ENCODE data around the gene GNG4. TPM values are rescaled to one million over a fixed set of nuclear protein-coding genes. Genes with fewer than 3 reads are reported as not detected.
A peak's percentile ranks its signal among the peaks of the same experiment; 100 is the strongest.
"Not testable (repeated sequence)": the region's sequence is repeated elsewhere in the genome, so short reads cannot be mapped to it uniquely, and the experiment has no call there.

GNG4 gene
- total RNA-seq, 1 experiment from 2014 or later: 1.3 TPM

GRCh38 chr1:235635938-235636662 is 13.5 kb downstream of the GNG4 start:
- in situ Hi-C loops (cut with HindIII; ENCODE audit: low pct_unique_long_range_greater_than_20kb, low sequenced_read_pairs): no loop called here
- no peak for DNase-seq (ENCODE audit: low read depth)

- in situ Hi-C loops (cut with HindIII; ENCODE audit: low pct_unique_long_range_greater_than_20kb, low sequenced_read_pairs): no loop called here
- peak; percentile 51 for DNase-seq (ENCODE audit: low read depth)
These were observed 16.8 kb downstream of the GNG4 start for GRCh38 chr1:235632506-235633401.

- in situ Hi-C loops (cut with HindIII; ENCODE audit: low pct_unique_long_range_greater_than_20kb, low sequenced_read_pairs): no loop called here
- DNase-seq (ENCODE audit: low read depth): no peak
These were observed 17.8 kb downstream of the GNG4 start for GRCh38 chr1:235631816-235632215.

GRCh38 chr1:235628316-235629005 is 21.1 kb downstream of the GNG4 start:
- in situ Hi-C loops (cut with HindIII; ENCODE audit: low pct_unique_long_range_greater_than_20kb, low sequenced_read_pairs): no loop called here
- no peak for DNase-seq (ENCODE audit: low read depth)

GRCh38 chr1:235625831-235626230 is 23.8 kb downstream of the GNG4 start:
- in situ Hi-C loops (cut with HindIII; ENCODE audit: low pct_unique_long_range_greater_than_20kb, low sequenced_read_pairs): no loop called here
- no peak for DNase-seq (ENCODE audit: low read depth)

GRCh38 chr1:235625340-235625739 is 24.2 kb downstream of the GNG4 start:
- in situ Hi-C loops (cut with HindIII; ENCODE audit: low pct_unique_long_range_greater_than_20kb, low sequenced_read_pairs): no loop called here

GRCh38 chr1:235624721-235625333 is 24.8 kb downstream of the GNG4 start:
- in situ Hi-C loops (cut with HindIII; ENCODE audit: low pct_unique_long_range_greater_than_20kb, low sequenced_read_pairs): no loop called here
- no peak for DNase-seq (ENCODE audit: low read depth)

More at GRCh38 chr1:235625340-235625739, 24.2 kb downstream of the GNG4 start:
- no peak for DNase-seq (ENCODE audit: low read depth)

- in situ Hi-C loops (cut with HindIII; ENCODE audit: low pct_unique_long_range_greater_than_20kb, low sequenced_read_pairs): no loop called here
- DNase-seq (ENCODE audit: low read depth): no peak
These were observed 26.4 kb downstream of the GNG4 start for GRCh38 chr1:235622936-235623779.

- DNase-seq (ENCODE audit: low read depth); in situ Hi-C loops (cut with HindIII; ENCODE audit: low pct_unique_long_range_greater_than_20kb, low sequenced_read_pairs): not testable (repeated sequence)
These were observed 30.4 kb downstream of the GNG4 start for GRCh38 chr1:235619149-235619548.

- in situ Hi-C loops (cut with HindIII; ENCODE audit: low pct_unique_long_range_greater_than_20kb, low sequenced_read_pairs): no loop called here
- DNase-seq (ENCODE audit: low read depth): no peak
These were observed 31.8 kb downstream of the GNG4 start for GRCh38 chr1:235617808-235618207.

GRCh38 chr1:235617140-235617539 is 32.4 kb downstream of the GNG4 start:
- no peak for DNase-seq (ENCODE audit: low read depth)
- in situ Hi-C loops (cut with HindIII; ENCODE audit: low pct_unique_long_range_greater_than_20kb, low sequenced_read_pairs): no loop called here

- in situ Hi-C loops (cut with HindIII; ENCODE audit: low pct_unique_long_range_greater_than_20kb, low sequenced_read_pairs): no loop called here
- no peak for DNase-seq (ENCODE audit: low read depth)
These were observed 35.1 kb downstream of the GNG4 start for GRCh38 chr1:235614442-235614954.

- DNase-seq (ENCODE audit: low read depth): no peak
- in situ Hi-C loops (cut with HindIII; ENCODE audit: low pct_unique_long_range_greater_than_20kb, low sequenced_read_pairs): no loop called here
These were observed 36.0 kb downstream of the GNG4 start for GRCh38 chr1:235613602-235614001.

- in situ Hi-C loops (cut with HindIII; ENCODE audit: low pct_unique_long_range_greater_than_20kb, low sequenced_read_pairs): no loop called here
- DNase-seq (ENCODE audit: low read depth): no peak
These were observed 36.8 kb downstream of the GNG4 start for GRCh38 chr1:235612761-235613160.

- no peak for DNase-seq (ENCODE audit: low read depth)
- in situ Hi-C loops (cut with HindIII; ENCODE audit: low pct_unique_long_range_greater_than_20kb, low sequenced_read_pairs): no loop called here
These were observed 39.4 kb downstream of the GNG4 start for GRCh38 chr1:235610157-235610556.

- in situ Hi-C loops (cut with HindIII; ENCODE audit: low pct_unique_long_range_greater_than_20kb, low sequenced_read_pairs): no loop called here
- DNase-seq (ENCODE audit: low read depth): no peak
These were observed 41.3 kb downstream of the GNG4 start for GRCh38 chr1:235608278-235608677.

- in situ Hi-C loops (cut with HindIII; ENCODE audit: low pct_unique_long_range_greater_than_20kb, low sequenced_read_pairs): no loop called here
These were observed 42.3 kb downstream of the GNG4 start for GRCh38 chr1:235607284-235607683.

More at GRCh38 chr1:235607284-235607683, 42.3 kb downstream of the GNG4 start:
- DNase-seq (ENCODE audit: low read depth): no peak

All from Caki2 (cell line).